ENCODE data around the gene NRXN3.

NRXN3 gene

DNA sequence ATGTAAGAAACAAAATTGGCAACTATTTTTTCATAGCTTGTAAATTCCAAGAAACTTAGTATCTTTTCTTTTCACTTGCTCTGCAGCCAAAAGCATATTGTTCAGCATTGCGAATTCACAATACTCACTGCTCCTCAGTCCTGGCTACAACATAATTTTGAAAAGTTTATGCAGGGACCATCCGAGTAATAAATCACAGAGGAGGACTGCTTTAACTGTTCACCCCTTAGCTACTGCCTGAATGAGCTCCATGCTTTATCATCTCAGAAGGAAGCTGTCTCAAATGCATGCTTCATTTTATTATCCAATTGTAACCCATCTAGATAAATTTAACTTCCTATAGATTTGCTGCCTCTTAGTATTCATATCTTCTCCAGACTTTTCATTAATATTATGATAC, 1213.3 kb downstream of the NRXN3 start:
- ChIA-PET POLR2A (no interaction called here), CTCF (no interaction called here)
- no peak for DNase-seq (ENCODE audit: extremely low spot score)
- no peak for TF ChIP-seq CTCF (IDR thresholded peaks at IDR 0.05; ENCODE audit: control extremely low read depth, extremely low read depth, low read depth, missing control alignments)

GRCh38 chr14:79395061-79395460, 1224.9 kb downstream of the NRXN3 start:
- POLR2A ChIA-PET: no interaction called here
- no peak for TF ChIP-seq CTCF (IDR thresholded peaks at IDR 0.05; ENCODE audit: control extremely low read depth, extremely low read depth, low read depth, missing control alignments)
- DNase-seq (ENCODE audit: extremely low spot score): no peak
- CTCF ChIA-PET: no interaction called here

- DNase-seq (ENCODE audit: extremely low spot score): no peak
- POLR2A ChIA-PET: no interaction called here
- no peak for TF ChIP-seq CTCF (IDR thresholded peaks at IDR 0.05; ENCODE audit: control extremely low read depth, extremely low read depth, low read depth, missing control alignments)
- CTCF ChIA-PET: interaction anchor here (1.1 to 1.6 kb wide), 2 partner anchors 14 to 15 kb away, joined by 3 read pairs; no protein-coding TSS in a partner anchor
These were observed 1234.8 kb downstream of the NRXN3 start for GRCh38 chr14:79404874-79405511.

- no peak for DNase-seq (ENCODE audit: extremely low spot score)
- ChIA-PET CTCF (no interaction called here), POLR2A (no interaction called here)
- TF ChIP-seq CTCF (IDR thresholded peaks at IDR 0.05; ENCODE audit: control extremely low read depth, extremely low read depth, low read depth, missing control alignments): no peak
These were observed 1235.3 kb downstream of the NRXN3 start for GRCh38 chr14:79405512-79405910.

DNA sequence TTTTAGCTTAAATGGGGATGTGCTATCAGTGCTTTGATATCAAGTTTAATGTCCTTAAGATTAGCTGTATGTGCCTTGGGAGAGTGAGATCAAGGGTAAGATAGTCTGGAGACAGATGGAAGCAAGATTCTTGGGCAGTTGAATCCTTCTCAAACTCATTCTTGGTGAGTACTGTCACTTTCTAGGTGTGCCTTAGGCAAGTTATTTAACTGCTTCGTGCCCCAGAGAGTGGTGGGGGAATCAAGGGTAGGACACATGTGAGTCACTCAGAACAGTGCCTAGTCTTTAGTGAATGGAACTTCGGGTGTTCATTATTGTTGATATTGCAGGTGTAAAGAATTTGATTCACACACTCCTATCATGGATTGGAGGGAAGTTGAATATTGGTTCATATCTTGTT, 1237.4 kb downstream of the NRXN3 start:
- ChIA-PET CTCF (interaction anchor here (1.2 to 1.3 kb wide), 2 partner anchors 12 to 33 kb away, joined by 3 read pairs; no protein-coding TSS in a partner anchor), POLR2A (no interaction called here)
- no peak for DNase-seq (ENCODE audit: extremely low spot score)
- no peak for TF ChIP-seq CTCF (IDR thresholded peaks at IDR 0.05; ENCODE audit: control extremely low read depth, extremely low read depth, low read depth, missing control alignments)

DNA sequence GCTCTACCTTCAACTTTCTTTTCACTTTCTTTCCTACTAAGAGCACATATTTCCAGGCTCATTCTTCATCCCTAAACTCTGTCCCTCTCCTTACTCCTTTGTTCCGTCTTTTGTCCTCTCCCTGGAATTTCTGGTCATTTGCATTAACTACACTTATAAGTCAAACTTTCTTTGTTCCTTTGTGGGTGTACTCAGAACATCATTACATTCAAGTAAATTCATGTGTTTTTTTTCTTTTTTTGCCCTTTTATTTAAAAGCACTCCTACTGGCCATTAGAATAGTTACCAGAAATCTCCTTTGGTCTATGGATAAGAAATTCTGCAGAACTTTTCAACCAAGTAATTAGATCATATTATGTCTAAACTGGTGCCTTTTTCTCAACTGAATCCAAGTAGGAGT, 1238.5 kb downstream of the NRXN3 start:
- TF ChIP-seq CTCF (IDR thresholded peaks at IDR 0.05; ENCODE audit: control extremely low read depth, extremely low read depth, low read depth, missing control alignments): no peak
- CTCF ChIA-PET: interaction anchor here (1.2 kb wide), 1 partner anchor 34 kb away, joined by 3 read pairs; no protein-coding TSS in a partner anchor
- no peak for DNase-seq (ENCODE audit: extremely low spot score)
- POLR2A ChIA-PET: no interaction called here
